HAP-1 (cell line): Measurements from ENCODE around the gene MLLT3.
"Not testable (repeated sequence)": the region's sequence is repeated elsewhere in the genome, so short reads cannot be mapped to it uniquely, and the experiment has no call there.

Experiments used
- DNase-seq, 2 experiments: peaks; one replicate each; pipeline ENCODE4 v3.0.0-alpha.2; 2016 to 2020; ENCODE audit warnings: low spot score in 2 of 2
- H3K27me3 ChIP-seq: fragments of 250-450 bp; sonication (Bioruptor Pico); 2 replicates; pipeline ENCODE4 v1.5.1; 2020; ENCODE audit warnings: low read depth, mild to moderate bottlenecking, moderate library complexity
- H3K36me3 ChIP-seq: fragments of 250-450 bp; sonication (Bioruptor Pico); replicated peaks from 2 replicates; pipeline ENCODE4 v1.5.1; 2020; ENCODE audit warnings: mild to moderate bottlenecking
- H3K4me1 ChIP-seq: fragments of 250-450 bp; sonication (Bioruptor Pico); 2 replicates; pipeline ENCODE4 v1.5.1; 2020; ENCODE audit warnings: mild to moderate bottlenecking
- H3K4me3 ChIP-seq: fragments of 250-450 bp; sonication (Bioruptor Pico); 2 replicates; pipeline ENCODE4 v1.5.1; 2020; ENCODE audit warnings: mild to moderate bottlenecking, moderate library complexity
- H3K9me3 ChIP-seq: fragments of 250-450 bp; sonication (Bioruptor Pico); 2 replicates; pipeline ENCODE4 v1.5.1; 2020; ENCODE audit warnings: mild to moderate bottlenecking, moderate library complexity
- in situ Hi-C: fragments of 300-500 bp; cut with MboI; formaldehyde crosslinking; loops from 3 replicates; pipeline ENCODE4 v1.14.3; 2020; ENCODE audit warnings: low sequenced_read_pairs, inconsistent platforms, mixed read lengths

MLLT3 gene

DNA sequence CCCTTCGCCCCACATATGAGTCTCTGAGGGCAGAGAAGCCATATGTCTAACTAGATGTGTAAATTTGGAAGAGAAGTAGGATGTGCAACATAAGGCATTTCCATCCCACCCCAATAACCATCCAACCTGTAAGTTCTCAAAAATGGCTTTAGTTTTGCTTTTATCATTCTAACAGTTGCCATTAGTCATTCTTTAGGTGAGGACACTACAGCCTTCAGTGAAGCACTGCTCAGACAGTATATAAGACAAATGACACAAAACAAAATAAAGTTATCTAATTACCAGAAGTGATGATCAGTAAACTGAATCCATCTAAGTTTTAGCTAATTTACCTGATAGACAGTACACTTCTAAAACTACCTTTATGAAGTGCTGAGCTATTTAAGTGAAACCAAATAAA, 23.9 kb downstream of the MLLT3 start:
- no peak for DNase-seq
- no peak overlapping the region for H3K4me3 ChIP-seq

GRCh38 chr9:20597862-20598261, 24.4 kb downstream of the MLLT3 start:
- Histone ChIP-seq H3K9me3 (no peaks in the 10 kb centered on the region), H3K27me3 (no peaks in the 10 kb centered on the region), H3K4me3 (no peak overlapping the region), H3K36me3 (no peaks in the 10 kb centered on the region), H3K4me1 (peaks cover 3% of the 10 kb centered on the region; the same call in 1 of the 2 replicates)
- DNase-seq, result no peak
- in situ Hi-C loops, result no loop called here

More for the DNA sequence above, 23.9 kb downstream of the MLLT3 start:
- Histone ChIP-seq H3K9me3 (no peaks in the 10 kb centered on the region), H3K36me3 (no peaks in the 10 kb centered on the region), H3K4me1 (peaks cover 4% of the 10 kb centered on the region), H3K27me3 (no peaks in the 10 kb centered on the region)
- in situ Hi-C loops, result no loop called here

- H3K4me1 ChIP-seq, result no peaks in the 10 kb centered on the region
- H3K36me3 ChIP-seq, result no peaks in the 10 kb centered on the region
- no peak for DNase-seq
- H3K27me3 ChIP-seq, result no peaks in the 10 kb centered on the region
- no peaks in the 10 kb centered on the region for H3K9me3 ChIP-seq
- in situ Hi-C loops, result no loop called here
- no peak overlapping the region for H3K4me3 ChIP-seq
Measured at GRCh38 chr9:20594608-20595007, 27.7 kb downstream of the MLLT3 start.

DNA sequence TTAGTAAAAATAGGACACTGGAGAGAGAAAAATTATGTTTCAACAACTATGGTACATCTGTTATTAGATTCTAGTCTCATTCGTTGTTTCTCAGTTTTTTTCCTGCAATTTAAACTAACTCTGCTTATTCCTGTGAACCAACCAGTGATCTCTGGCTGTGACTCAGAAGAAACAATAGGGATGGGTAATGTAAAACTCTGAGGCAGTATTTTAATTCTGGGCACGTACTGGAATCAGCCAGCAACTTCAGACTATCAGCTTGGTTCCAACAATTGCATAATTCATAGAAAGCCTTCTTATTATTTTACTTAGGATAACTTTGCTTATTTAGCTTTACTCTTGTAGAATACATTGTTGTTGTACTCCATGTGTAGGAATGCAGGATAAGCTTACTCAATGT, 28.8 kb downstream of the MLLT3 start:
- H3K4me3 ChIP-seq, result no peak overlapping the region
- no peaks in the 10 kb centered on the region for H3K27me3 ChIP-seq
- H3K9me3 ChIP-seq, result no peaks in the 10 kb centered on the region
- no peaks in the 10 kb centered on the region for H3K4me1 ChIP-seq
- DNase-seq, result no peak
- in situ Hi-C loops, result no loop called here
- H3K36me3 ChIP-seq, result no peaks in the 10 kb centered on the region

GRCh38 chr9:20593105-20593504, 29.2 kb downstream of the MLLT3 start:
- Histone ChIP-seq H3K36me3 (no peaks in the 10 kb centered on the region), H3K27me3 (no peaks in the 10 kb centered on the region), H3K9me3 (no peaks in the 10 kb centered on the region), H3K4me1 (no peaks in the 10 kb centered on the region), H3K4me3 (no peak overlapping the region)
- no peak for DNase-seq
- in situ Hi-C loops, result no loop called here

GRCh38 chr9:20592673-20593072, 29.6 kb downstream of the MLLT3 start:
- no peak for DNase-seq
- in situ Hi-C loops, result no loop called here
- Histone ChIP-seq H3K27me3 (no peaks in the 10 kb centered on the region), H3K9me3 (no peaks in the 10 kb centered on the region), H3K4me3 (no peak overlapping the region), H3K36me3 (no peaks in the 10 kb centered on the region), H3K4me1 (no peaks in the 10 kb centered on the region)

DNA sequence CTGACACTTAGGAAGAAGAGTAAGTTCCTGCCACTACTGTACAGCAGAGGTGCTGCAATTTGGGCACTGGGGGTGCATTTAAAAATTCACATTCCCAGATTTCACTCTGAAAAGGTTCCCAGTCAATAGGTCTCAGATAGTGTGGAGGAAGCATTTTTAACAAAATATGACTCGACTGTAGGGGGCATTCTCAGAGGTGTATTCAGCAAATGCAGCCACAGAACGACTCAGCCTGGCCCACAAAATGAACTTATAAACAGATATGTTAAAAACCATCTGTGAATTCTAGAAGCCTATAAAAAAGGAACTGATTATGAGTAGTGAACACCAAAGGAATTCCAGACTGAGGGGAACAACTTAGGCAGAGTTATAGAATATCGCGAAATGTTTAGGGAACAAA, 31.1 kb downstream of the MLLT3 start:
- Histone ChIP-seq H3K27me3 (no peaks in the 10 kb centered on the region), H3K9me3 (no peaks in the 10 kb centered on the region), H3K4me1 (no peaks in the 10 kb centered on the region), H3K36me3 (no peaks in the 10 kb centered on the region), H3K4me3 (no peak overlapping the region)
- in situ Hi-C loops, result no loop called here
- DNase-seq, result no peak

- Histone ChIP-seq H3K27me3 (no peaks in the 10 kb centered on the region), H3K4me1 (no peaks in the 10 kb centered on the region), H3K36me3 (no peaks in the 10 kb centered on the region), H3K4me3 (no peak overlapping the region), H3K9me3 (no peaks in the 10 kb centered on the region)
- in situ Hi-C loops, result no loop called here
- DNase-seq, result no peak
Measured at GRCh38 chr9:20584968-20585643, 37.2 kb downstream of the MLLT3 start.

DNA sequence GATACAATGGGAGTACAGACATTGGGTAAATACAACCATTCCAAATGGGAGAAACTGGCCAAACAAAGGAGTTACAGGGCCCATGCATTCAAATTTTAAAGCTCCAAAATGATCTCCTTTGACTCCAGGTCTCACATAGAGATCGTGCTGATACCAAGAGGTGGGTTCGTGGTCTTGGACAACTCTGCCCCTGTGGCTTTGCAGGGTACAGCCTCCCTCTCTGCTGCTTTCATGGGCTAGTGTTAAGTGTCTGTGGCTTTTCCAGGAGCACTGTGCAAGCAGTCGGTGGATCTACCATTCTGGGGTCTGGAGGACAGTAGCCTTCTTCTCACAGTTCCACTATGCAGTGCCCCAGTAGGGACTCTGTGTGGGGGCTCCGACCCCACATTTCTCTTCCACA, 39.2 kb downstream of the MLLT3 start:
- H3K4me3 ChIP-seq, H3K4me1 ChIP-seq, H3K27me3 ChIP-seq, H3K36me3 ChIP-seq, in situ Hi-C loops, DNase-seq, H3K9me3 ChIP-seq: not testable (repeated sequence)

GRCh38 chr9:20582150-20582549, 40.1 kb downstream of the MLLT3 start:
- no peaks in the 10 kb centered on the region for H3K4me1 ChIP-seq
- H3K4me3 ChIP-seq, result no peak overlapping the region
- no peaks in the 10 kb centered on the region for H3K27me3 ChIP-seq
- no peaks in the 10 kb centered on the region for H3K36me3 ChIP-seq
- in situ Hi-C loops, result no loop called here
- H3K9me3 ChIP-seq, result no peaks in the 10 kb centered on the region
- DNase-seq, result no peak

- no peak for DNase-seq
- no peaks in the 10 kb centered on the region for H3K27me3 ChIP-seq
- no peak overlapping the region for H3K4me3 ChIP-seq
- no peaks in the 10 kb centered on the region for H3K36me3 ChIP-seq
- no peaks in the 10 kb centered on the region for H3K4me1 ChIP-seq
- H3K9me3 ChIP-seq, result no peaks in the 10 kb centered on the region
- in situ Hi-C loops, result no loop called here
Measured at GRCh38 chr9:20580673-20581072, 41.6 kb downstream of the MLLT3 start.

- in situ Hi-C loops, result no loop called here
- Histone ChIP-seq H3K27me3 (no peaks in the 10 kb centered on the region), H3K4me1 (no peaks in the 10 kb centered on the region), H3K4me3 (no peak overlapping the region), H3K36me3 (no peaks in the 10 kb centered on the region), H3K9me3 (no peaks in the 10 kb centered on the region)
- DNase-seq, result no peak
Measured at GRCh38 chr9:20579524-20580314, 42.6 kb downstream of the MLLT3 start.

DNA sequence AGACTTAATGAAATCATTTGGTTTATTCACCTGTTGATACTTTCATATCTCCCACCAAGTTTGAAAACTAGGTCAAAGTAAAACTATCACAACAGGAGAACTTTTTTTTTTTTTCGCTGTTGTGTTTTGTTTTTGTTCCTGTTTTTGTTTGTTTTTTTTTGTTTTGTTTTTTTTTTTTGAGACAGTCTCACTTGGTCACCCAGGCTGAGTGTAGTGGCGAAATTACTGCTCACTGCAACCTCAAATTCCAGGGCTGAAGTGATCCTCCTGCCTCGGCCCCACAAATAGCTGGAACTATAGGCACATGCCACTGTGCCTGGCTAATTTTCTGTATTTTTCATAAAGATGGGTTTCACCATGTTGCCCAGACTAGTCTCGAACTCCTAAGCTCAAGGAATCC, 49.3 kb downstream of the MLLT3 start:
- Histone ChIP-seq H3K36me3 (no peaks in the 10 kb centered on the region), H3K4me3 (no peak overlapping the region), H3K27me3 (no peaks in the 10 kb centered on the region), H3K4me1 (peaks cover 3% of the 10 kb centered on the region; the same call in 1 of the 2 replicates), H3K9me3 (no peaks in the 10 kb centered on the region)
- in situ Hi-C loops, result no loop called here
- DNase-seq, result no peak

- H3K4me3 ChIP-seq, result no peak overlapping the region
- no peak for DNase-seq
- no peaks in the 10 kb centered on the region for H3K36me3 ChIP-seq
- H3K4me1 ChIP-seq, result peaks cover 3% of the 10 kb centered on the region; the same call in 1 of the 2 replicates
- H3K27me3 ChIP-seq, result no peaks in the 10 kb centered on the region
- no peaks in the 10 kb centered on the region for H3K9me3 ChIP-seq
- in situ Hi-C loops, result no loop called here
Measured at GRCh38 chr9:20570756-20571155, 51.5 kb downstream of the MLLT3 start.
